GM23248 (cell line): ENCODE results near the gene FBXW4.

ENCODE experiments used
- EZH2 ChIP-seq: fragments of 200-600 bp; sonication (generic); IDR thresholded peaks from 2 replicates; pipeline ENCODE4 v1.6.1; 2018; ENCODE audit warnings: antibody characterized with exemption, mild to moderate bottlenecking; ENCODE audit not compliant: insufficient read depth, poor library complexity, severe bottlenecking
- EZH2phosphoT487 ChIP-seq: fragments of 200-600 bp; sonication (generic); IDR thresholded peaks from 2 replicates; pipeline ENCODE4 v1.6.1; 2018; ENCODE audit warnings: antibody characterized with exemption, moderate library complexity, mild to moderate bottlenecking, low read depth; ENCODE audit not compliant: insufficient read depth

- TF ChIP-seq EZH2 (no peak), EZH2phosphoT487 (no peak)
These were observed 55.6 kb downstream of the FBXW4 start for GRCh38 chr10:101639141-101639900.
